Measurements from ENCODE around the gene HS6ST1. TPM values are rescaled to one million over a fixed set of nuclear protein-coding genes. Genes with fewer than 3 reads are reported as not detected.

HS6ST1 gene
- total and polyA plus RNA-seq, 2 donors (not counting 3 experiments of a cell fraction or from before 2014, with no cell fraction given) = 12.8 to 19.4 TPM

DNA sequence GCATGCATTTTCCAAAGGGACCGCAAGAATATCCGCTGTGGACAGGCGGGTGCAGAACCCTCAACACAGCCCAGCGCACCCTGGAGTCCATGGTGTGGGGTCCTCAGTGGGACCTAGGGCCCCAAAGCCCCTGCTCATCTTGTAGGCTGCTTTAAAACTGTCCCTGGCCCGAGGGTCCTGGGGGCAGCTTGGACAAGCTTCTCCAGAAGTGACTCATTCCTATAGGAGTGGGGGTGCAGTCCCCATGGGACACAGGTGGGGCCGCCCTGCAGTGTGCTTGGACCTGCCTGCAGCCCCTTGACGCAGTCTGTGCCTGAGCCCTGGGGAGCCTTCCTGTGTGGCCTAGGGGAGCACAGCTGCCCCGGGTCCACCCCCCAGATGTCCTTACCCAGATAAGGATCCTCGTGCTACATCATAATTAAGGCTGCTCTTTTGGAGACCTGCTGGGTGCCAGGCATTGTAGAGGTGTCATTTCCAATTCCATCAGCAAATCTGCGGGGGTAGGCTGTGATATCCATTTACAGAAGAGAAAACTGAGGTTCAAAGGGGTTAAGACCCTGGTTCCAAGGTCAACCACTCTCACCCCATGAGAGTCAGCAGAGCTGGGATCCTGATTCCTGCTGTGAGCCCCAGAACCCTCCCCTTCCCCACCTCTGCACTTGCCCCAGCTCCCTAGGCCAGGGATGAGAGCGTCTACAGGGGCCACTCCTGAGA, 1.7 kb upstream of the HS6ST1 start:
- Histone ChIP-seq H2AFZ (ENCODE audit: low read depth, low read length) (no peak overlapping the region), H3K4me3 (replicated peaks in 1 of 3; ENCODE audit: insufficient read depth in 1 of 3, low read depth in 1 of 3, low read length in 3 of 3) (no peak overlapping the region), H3K27ac (ENCODE audit: insufficient read depth, low read depth, low read length) (no peak overlapping the region), H3K27me3 (ENCODE audit: control insufficient read depth in 2 of 2, insufficient read depth in 2 of 2, low read length in 2 of 2) (no peaks in the 10 kb centered on the region), H3K4me1 (ENCODE audit: control insufficient read depth, extremely low read depth, insufficient read depth, low read length) (peaks cover 11% of the 10 kb centered on the region), H3K36me3 (ENCODE audit: control insufficient read depth in 2 of 2, extremely low read depth in 1 of 2, insufficient read depth in 2 of 2, low read length in 2 of 2) (no peaks in the 10 kb centered on the region), H3K9me3 (replicated peaks; ENCODE audit: control insufficient read depth, insufficient read depth, low read length) (no peaks in the 10 kb centered on the region), H3K4me2 (ENCODE audit: insufficient read depth, low read length) (no peak overlapping the region), H3K79me2 (ENCODE audit: control insufficient read depth, insufficient read depth, low read length) (peaks cover 2% of the 10 kb centered on the region), H3K9ac (replicated peaks; ENCODE audit: extremely low read depth, insufficient read depth, low read length) (no peak overlapping the region), H4K20me1 (replicated peaks; ENCODE audit: control insufficient read depth, extremely low read depth, insufficient read depth, low read length) (no peaks in the 10 kb centered on the region), H3K9me1 (replicated peaks; ENCODE audit: control insufficient read depth, extremely low read depth, insufficient read depth, low read length) (no peaks in the 10 kb centered on the region)
- dilution Hi-C loops (cut with MboI; ENCODE audit: extremely low pct_ligation_motif_present, low sequenced_read_pairs) (no loop called here), intact Hi-C loops (cut with micrococcal nuclease) (loop anchor here (5.0 to 10.0 kb wide), 4 partner anchors 212 to 417 kb away; no protein-coding TSS in a partner anchor)
- DNase-seq (ENCODE audit: low read depth, low spot score) = no peak
- ChIA-PET CTCF (interaction anchor here (1.1 to 2.8 kb wide), 6 partner anchors 20 to 1603 kb away, joined by 3 to 16 read pairs (median 6); no protein-coding TSS in a partner anchor), POLR2A (no interaction called here)
- no peak for FAIRE-seq
- TF ChIP-seq, protein P1, sequence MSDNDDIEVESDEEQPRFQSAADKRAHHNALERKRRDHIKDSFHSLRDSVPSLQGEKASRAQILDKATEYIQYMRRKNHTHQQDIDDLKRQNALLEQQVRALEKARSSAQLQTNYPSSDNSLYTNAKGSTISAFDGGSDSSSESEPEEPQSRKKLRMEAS (IDR thresholded peaks at IDR 0.05; ENCODE audit: insufficient read depth, insufficient read length) = no peak
- no peak for TF ChIP-seq GATA2 (IDR thresholded peaks at IDR 0.05; ENCODE audit: insufficient read depth, insufficient read length, low read depth, low read length)
- TF ChIP-seq POLR2A (IDR thresholded peaks at IDR 0.05; ENCODE audit: low read depth, low read length) = no peak
- TF ChIP-seq JUN (IDR thresholded peaks at IDR 0.05; ENCODE audit: borderline replicate concordance, insufficient read depth, insufficient read length, low read depth) = no peak
- no peak for TF ChIP-seq MYC (IDR thresholded peaks at IDR 0.05; ENCODE audit: low read depth, low read length)
- TF ChIP-seq EZH2 (IDR thresholded peaks at IDR 0.05; ENCODE audit: borderline replicate concordance, low read depth, low read length, severe bottlenecking) = no peak
- TF ChIP-seq FOS (IDR thresholded peaks at IDR 0.05; ENCODE audit: borderline replicate concordance, insufficient read depth, low read length) = no peak
- TF ChIP-seq, protein P2, sequence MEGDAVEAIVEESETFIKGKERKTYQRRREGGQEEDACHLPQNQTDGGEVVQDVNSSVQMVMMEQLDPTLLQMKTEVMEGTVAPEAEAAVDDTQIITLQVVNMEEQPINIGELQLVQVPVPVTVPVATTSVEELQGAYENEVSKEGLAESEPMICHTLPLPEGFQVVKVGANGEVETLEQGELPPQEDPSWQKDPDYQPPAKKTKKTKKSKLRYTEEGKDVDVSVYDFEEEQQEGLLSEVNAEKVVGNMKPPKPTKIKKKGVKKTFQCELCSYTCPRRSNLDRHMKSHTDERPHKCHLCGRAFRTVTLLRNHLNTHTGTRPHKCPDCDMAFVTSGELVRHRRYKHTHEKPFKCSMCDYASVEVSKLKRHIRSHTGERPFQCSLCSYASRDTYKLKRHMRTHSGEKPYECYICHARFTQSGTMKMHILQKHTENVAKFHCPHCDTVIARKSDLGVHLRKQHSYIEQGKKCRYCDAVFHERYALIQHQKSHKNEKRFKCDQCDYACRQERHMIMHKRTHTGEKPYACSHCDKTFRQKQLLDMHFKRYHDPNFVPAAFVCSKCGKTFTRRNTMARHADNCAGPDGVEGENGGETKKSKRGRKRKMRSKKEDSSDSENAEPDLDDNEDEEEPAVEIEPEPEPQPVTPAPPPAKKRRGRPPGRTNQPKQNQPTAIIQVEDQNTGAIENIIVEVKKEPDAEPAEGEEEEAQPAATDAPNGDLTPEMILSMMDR (IDR thresholded peaks at IDR 0.05; ENCODE audit: extremely low read depth in 1 of 2, insufficient read depth in 1 of 2, low read depth in 1 of 2, low read length in 2 of 2) = no peak
- TF ChIP-seq POLR2AphosphoS5 (IDR thresholded peaks at IDR 0.05; ENCODE audit: insufficient read depth, low read depth, low read length) = no peak
- BruUV-seq (replicated peaks) = no TSS peak
